GM21515 (cell line): ENCODE data around the gene PPM1M.

Experiments
- ATAC-seq: cut with Tn5 transposase; IDR thresholded peaks from one replicate; pipeline ENCODE4 v1.9.1; 2021; ENCODE audit not compliant: unreplicated experiment

PPM1M gene

GRCh38 chr3:52229656-52230055, 15.9 kb upstream of the PPM1M start:
- no peak for ATAC-seq

GRCh38 chr3:52230461-52230860, 15.1 kb upstream of the PPM1M start:
- no peak for ATAC-seq

GRCh38 chr3:52230889-52231499, 14.6 kb upstream of the PPM1M start:
- no peak for ATAC-seq

DNA sequence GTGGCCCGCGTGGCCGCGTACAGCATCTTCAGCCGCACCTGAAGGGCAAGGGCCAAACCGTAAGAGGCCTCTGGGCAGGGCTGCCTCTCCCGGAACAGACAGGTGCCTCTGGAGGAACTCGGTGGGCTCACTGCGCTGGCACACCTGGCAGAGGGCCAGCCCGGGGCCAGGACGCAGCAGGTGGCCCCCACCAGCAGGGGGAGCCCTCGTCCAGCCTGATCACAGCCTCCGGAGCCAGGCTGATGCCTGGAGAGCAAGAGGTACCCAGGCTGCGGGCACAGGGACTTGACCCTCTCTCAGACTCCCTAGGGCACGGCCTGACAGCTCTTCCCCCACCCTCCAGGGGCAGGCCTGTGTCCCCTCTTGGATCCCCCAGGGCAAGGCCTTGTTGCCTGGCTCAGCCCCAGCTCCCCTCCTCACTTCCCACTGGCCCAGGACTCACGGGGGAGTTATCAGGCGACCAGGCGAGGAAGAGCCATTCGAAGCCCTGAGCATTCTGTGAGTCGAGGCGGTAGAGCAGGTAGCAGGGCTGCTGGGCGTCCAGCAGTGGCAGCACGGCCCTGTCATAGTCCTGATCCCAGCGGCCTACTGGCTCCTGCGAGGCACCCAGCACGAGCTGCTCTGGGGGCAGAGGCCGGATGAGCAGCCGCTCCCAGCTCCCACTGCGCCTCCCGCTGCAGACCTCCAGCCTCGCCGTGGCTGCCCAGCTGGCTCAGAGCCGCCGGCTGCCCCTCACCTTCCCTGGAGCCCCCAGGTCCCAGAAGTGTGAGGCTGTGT, 13.9 kb upstream of the PPM1M start:
- ATAC-seq, result no peak

- no peak for ATAC-seq
Measured at GRCh38 chr3:52232279-52233107, 13.1 kb upstream of the PPM1M start.

DNA sequence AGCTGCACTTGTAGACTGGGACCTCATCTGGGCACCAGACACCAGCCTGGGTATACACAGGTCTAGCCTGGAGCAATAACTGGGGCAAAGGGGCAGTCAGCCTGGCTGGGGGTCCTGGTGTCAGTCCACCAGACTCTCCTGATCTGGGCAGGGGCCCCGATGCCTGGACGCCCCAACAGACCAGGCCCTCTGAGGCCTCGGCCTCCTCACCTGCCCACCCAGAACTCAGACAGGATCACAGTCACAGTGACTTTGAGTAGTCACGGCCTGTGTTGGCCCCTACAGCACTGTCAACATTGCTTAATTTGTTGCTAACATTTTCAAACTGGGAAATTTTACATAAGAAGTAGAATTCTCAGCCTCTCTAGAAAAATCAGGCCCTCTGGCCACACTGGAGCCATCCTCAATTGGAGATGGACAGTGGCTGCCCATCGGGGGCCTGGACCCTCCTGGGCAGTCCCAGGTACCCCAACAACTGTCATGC, 12.4 kb upstream of the PPM1M start:
- ATAC-seq, result no peak

DNA sequence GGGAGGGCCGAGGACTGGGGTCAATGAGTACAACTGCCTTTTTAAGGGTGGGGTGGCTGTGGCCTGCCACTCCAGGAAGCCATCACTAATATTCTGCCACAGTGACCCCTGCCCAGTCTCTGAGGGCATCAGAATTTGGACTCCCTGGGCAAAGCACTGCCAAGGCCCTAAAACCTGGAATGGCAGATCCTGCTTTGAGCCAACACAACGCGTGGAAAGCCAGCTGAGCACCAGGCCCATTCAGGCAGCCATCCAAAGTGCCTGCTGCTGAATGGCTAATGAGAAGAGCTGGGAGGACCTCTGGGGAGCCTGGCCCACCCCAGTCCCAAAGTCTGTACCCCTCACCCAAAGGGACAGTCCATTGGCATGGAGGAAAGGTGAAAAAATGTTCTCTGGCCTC, 11.6 kb upstream of the PPM1M start:
- ATAC-seq, result no peak

- ATAC-seq, result no peak
Measured at GRCh38 chr3:52234516-52235447, 10.8 kb upstream of the PPM1M start.

DNA sequence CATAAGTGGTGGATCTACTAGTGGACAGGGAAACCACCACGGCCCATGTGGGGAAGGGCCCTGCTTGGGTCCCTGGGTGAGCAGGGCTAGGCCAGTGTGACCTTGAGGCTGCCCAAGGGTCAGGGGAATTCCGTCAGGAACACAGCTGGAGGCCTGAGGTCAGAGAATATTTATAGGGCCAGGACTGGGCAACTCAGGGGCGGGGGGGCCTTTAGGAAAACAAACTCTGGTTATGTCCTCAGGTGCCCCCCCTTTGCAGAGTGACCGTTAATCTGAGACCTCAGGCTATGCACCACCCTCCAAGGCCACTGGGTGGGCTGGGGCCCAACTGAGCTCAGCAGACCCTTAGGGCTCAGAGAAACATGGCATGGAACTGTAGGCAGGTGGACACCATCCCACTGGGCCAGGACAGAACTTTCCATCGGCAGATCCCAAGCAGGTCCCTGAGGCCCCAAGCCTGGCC, 9.1 kb upstream of the PPM1M start:
- ATAC-seq, result no peak

DNA sequence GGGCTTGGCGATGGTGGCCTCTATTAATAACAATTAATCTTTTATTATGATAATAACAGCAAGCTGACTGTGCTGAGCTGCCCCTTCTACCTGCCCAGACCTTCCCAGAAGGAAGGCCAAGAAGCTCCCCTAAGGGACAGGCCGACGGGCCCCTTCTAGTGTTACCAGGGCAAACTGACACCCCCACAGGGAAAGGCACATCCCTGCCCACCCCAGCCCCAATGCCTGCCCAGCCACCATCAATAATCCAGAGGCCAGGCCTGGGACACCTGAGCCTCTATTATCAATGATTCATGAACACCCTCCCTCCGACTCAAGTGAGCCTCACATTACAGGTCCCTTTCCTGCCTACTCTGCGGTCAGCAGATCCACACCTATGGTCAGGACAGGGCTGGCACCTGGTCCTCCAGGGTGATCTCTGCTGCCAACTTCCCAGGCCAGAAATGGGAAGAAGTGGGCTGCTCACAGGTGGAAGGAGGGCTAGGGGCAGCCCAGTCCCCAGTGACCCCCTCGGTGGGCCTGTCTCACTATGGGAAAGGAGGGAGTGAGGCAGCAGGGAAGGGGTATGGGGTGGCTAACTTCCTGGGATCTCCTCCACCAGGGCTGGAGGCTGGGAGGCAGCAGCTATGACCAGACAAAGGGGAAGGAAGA, 8.4 kb upstream of the PPM1M start:
- ATAC-seq, result no peak

DNA sequence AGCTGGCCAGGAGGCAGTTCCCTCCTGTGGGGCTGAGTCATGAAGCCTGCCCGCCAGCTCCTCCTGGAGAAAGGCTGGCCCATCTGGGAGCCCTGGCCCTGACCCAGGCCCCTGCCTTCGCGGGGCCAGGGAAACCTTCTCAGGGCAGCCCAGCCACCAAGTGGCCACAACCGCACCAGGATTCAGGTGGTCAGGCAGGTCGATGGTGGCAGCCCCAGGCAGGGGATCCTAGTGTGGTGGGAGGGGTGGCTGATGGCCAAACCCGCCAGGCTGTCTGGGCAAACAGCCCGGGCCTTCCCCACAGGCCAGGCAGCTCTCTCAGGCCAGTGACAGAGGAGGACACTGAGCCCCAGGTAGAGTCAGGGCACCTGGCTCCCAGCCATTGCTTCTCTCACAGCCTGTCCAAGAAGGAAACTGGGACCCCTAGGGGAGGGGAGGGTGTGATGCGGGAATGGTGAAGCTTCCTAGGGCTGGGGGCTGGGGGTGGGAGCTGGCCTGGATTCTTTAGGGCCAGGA, 7.8 kb upstream of the PPM1M start:
- ATAC-seq, result no peak

GRCh38 chr3:52238193-52238760, 7.3 kb upstream of the PPM1M start:
- no peak for ATAC-seq

- peak; percentile 71 for ATAC-seq
Measured at GRCh38 chr3:52238761-52239701, 6.5 kb upstream of the PPM1M start, which contains the start of gene TWF2. TWF2 (minus strand) TSS chr3:52239158; CDS start chr3:52239016, 142 bp downstream.

DNA sequence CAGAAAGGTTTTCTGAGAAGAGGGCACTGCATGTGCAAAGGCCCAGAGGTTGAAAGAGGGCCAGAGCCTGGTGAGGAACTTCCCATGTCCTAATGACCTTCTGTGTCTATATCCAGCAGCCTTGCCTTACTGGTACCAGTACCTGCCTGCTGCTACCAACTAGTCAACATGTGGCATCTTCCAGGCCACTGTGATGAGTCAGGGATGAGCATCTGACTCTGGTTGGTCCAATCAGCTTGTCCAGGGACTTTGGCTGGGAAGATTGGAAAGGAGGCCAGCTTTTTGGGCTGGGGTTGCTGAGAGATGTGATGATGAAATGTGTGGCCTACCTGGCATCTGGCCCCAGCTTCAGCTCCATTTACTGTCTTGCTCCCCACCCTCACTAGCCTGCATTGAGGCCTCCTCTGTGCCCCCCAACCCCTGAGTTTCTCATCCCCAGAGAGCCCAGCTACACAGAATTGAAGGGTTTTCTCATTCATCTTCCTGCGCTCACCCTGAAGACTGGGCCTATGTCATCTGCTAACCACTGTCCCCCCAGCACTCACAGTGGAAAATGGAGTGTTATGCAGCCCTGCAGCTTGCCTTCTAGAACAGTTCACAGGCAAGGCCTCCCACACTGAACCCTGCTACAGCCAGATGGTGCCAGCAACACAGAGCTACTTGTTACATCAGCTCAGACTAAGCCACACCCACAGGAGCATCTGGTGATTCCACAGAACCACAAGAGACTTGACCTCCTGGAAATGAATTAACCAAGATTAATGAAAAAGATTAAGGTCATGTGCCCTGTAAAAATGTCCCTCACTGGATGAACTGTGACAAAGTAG, 5.3 kb upstream of the PPM1M start:
- no peak for ATAC-seq

DNA sequence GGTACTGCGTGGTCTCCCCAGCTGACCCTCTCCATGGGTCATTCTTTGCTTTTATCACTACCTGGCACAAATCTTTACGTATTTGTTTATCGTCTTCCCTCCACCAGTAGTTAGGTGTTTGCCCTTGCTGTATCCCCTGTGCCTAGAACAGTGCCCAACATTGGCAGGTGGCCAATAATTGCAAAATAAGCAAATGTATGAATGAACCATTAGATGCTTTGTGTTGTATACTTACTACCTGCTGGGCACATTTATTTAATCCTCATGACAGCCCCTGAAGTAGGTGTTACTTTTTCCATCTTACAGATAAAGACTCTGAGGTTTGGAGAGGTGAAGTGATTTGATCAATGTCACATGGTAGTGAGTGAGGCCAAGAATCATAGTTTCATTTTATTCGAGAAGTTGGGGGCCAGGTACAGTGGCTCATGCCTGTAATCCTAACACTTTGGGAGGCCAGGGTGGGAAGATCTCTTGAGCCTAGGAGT, 4.6 kb upstream of the PPM1M start:
- no peak for ATAC-seq

GRCh38 chr3:52242039-52242438, 3.5 kb upstream of the PPM1M start:
- no peak for ATAC-seq
